Osteocyte (in vitro differentiated cells): ENCODE results near the gene C1orf159. TPM values are rescaled to one million over a fixed set of nuclear protein-coding genes. Genes with fewer than 3 reads are reported as not detected.

Source experiments
- DNase-seq: peaks from one replicate; pipeline ENCODE4 v3.0.0; 2021; ENCODE audit warnings: mixed read lengths; ENCODE audit not compliant: unreplicated experiment; ENCODE audit errors: extremely low spot score
- H3K27ac Mint-ChIP-seq: one replicate; pipeline ENCODE4 v1.8.0; 2021; ENCODE audit warnings: mild to moderate bottlenecking, mixed read lengths; ENCODE audit not compliant: unreplicated experiment
- H3K27me3 Mint-ChIP-seq: one replicate; pipeline ENCODE4 v1.8.0; 2021; ENCODE audit warnings: mixed read lengths; ENCODE audit not compliant: unreplicated experiment
- H3K36me3 Mint-ChIP-seq: one replicate; pipeline ENCODE4 v1.8.0; 2021; ENCODE audit warnings: mixed read lengths; ENCODE audit not compliant: unreplicated experiment
- H3K4me1 Mint-ChIP-seq: one replicate; pipeline ENCODE4 v1.8.0; 2021; ENCODE audit warnings: mixed read lengths; ENCODE audit not compliant: unreplicated experiment
- H3K4me3 Mint-ChIP-seq: one replicate; pipeline ENCODE4 v1.8.0; 2021; ENCODE audit warnings: mild to moderate bottlenecking, moderate library complexity, mixed read lengths; ENCODE audit not compliant: unreplicated experiment
- H3K9me3 Mint-ChIP-seq: one replicate; pipeline ENCODE4 v1.8.0; 2021; ENCODE audit warnings: mixed read lengths; ENCODE audit not compliant: unreplicated experiment
- CTCF ChIP-seq: fragments of 200-600 bp; sonication (generic); IDR thresholded peaks from 2 replicates; pipeline ENCODE4 v1.5.0; 2021; ENCODE audit warnings: antibody characterized with exemption, mild to moderate bottlenecking, moderate library complexity
- total RNA-seq: library from RNA; stranded (reverse); gene quantifications from 2 replicates; pipeline ENCODE4 v1.2.1, GENCODE V29; 2021

Gene C1orf159
- total RNA-seq, 1 donor from 2014 or later, result 16.9 TPM

GRCh38 chr1:1043921-1044320, 72.0 kb downstream of the C1orf159 start:
- no peaks in the 10 kb centered on the region for H3K9me3 Mint-ChIP-seq
- no peak overlapping the region for H3K4me3 Mint-ChIP-seq
- peaks cover 7% of the 10 kb centered on the region for H3K36me3 Mint-ChIP-seq
- H3K27ac Mint-ChIP-seq, result no peak overlapping the region
- DNase-seq, result no peak
- no peaks in the 10 kb centered on the region for H3K27me3 Mint-ChIP-seq
- peaks cover 6% of the 10 kb centered on the region for H3K4me1 Mint-ChIP-seq
- no peak for TF ChIP-seq CTCF

GRCh38 chr1:1043411-1043810, 72.5 kb downstream of the C1orf159 start:
- peaks cover 7% of the 10 kb centered on the region for H3K36me3 Mint-ChIP-seq
- no peak overlapping the region for H3K4me3 Mint-ChIP-seq
- DNase-seq, result no peak
- no peak overlapping the region for H3K27ac Mint-ChIP-seq
- H3K9me3 Mint-ChIP-seq, result no peaks in the 10 kb centered on the region
- H3K27me3 Mint-ChIP-seq, result no peaks in the 10 kb centered on the region
- no peak for TF ChIP-seq CTCF
- H3K4me1 Mint-ChIP-seq, result peaks cover 6% of the 10 kb centered on the region

- DNase-seq, result no peak
- H3K36me3 Mint-ChIP-seq, result peaks cover 7% of the 10 kb centered on the region
- no peaks in the 10 kb centered on the region for H3K27me3 Mint-ChIP-seq
- H3K4me1 Mint-ChIP-seq, result peaks cover 6% of the 10 kb centered on the region
- no peaks in the 10 kb centered on the region for H3K9me3 Mint-ChIP-seq
- H3K27ac Mint-ChIP-seq, result no peak overlapping the region
- no peak for TF ChIP-seq CTCF
- no peak overlapping the region for H3K4me3 Mint-ChIP-seq
Observed at GRCh38 chr1:1042835-1043234, 73.1 kb downstream of the C1orf159 start.

GRCh38 chr1:1041873-1042272, 74.0 kb downstream of the C1orf159 start:
- Mint-ChIP-seq H3K4me3 (no peak overlapping the region), H3K27me3 (no peaks in the 10 kb centered on the region), H3K27ac (no peak overlapping the region), H3K9me3 (no peaks in the 10 kb centered on the region), H3K36me3 (peaks cover 3% of the 10 kb centered on the region), H3K4me1 (peaks cover 6% of the 10 kb centered on the region)
- DNase-seq, result no peak
- no peak for TF ChIP-seq CTCF

- no peaks in the 10 kb centered on the region for H3K9me3 Mint-ChIP-seq
- no peak for DNase-seq
- H3K36me3 Mint-ChIP-seq, result peaks cover 4% of the 10 kb centered on the region
- H3K4me3 Mint-ChIP-seq, result no peak overlapping the region
- no peaks in the 10 kb centered on the region for H3K27me3 Mint-ChIP-seq
- no peak overlapping the region for H3K27ac Mint-ChIP-seq
- peaks cover 6% of the 10 kb centered on the region for H3K4me1 Mint-ChIP-seq
- no peak for TF ChIP-seq CTCF
Observed at GRCh38 chr1:1041092-1041523, 74.8 kb downstream of the C1orf159 start.
